HUES64 (cell line): ENCODE results near the gene DGKI.

Source experiments
- H3K27ac ChIP-seq: 2 replicates; pipeline ENCODE4 v1.7.0; 2013; ENCODE audit warnings: low read depth, low read length, inconsistent platforms
- H3K27me3 ChIP-seq: 2 replicates; pipeline ENCODE4 v1.6.1; 2013; ENCODE audit warnings: mild to moderate bottlenecking, low read length; ENCODE audit not compliant: insufficient read depth
- H3K36me3 ChIP-seq: 2 replicates; pipeline ENCODE4 v1.6.1; 2013; ENCODE audit warnings: mild to moderate bottlenecking, low read length; ENCODE audit not compliant: insufficient read depth
- H3K4me1 ChIP-seq: 2 replicates; pipeline ENCODE4 v1.6.1; 2013; ENCODE audit warnings: mild to moderate bottlenecking, low read length, moderate library complexity; ENCODE audit not compliant: insufficient read depth
- H3K4me3 ChIP-seq: 2 replicates; pipeline ENCODE4 v1.5.1; 2013; ENCODE audit warnings: mild to moderate bottlenecking, low read length, moderate library complexity
- H3K9ac ChIP-seq: 2 replicates; pipeline ENCODE4 v1.6.1; 2013; ENCODE audit warnings: mild to moderate bottlenecking, low read depth, low read length
- H3K9me3 ChIP-seq: 2 replicates; pipeline ENCODE4 v1.6.1; 2013; ENCODE audit warnings: low read depth, low read length; ENCODE audit not compliant: insufficient read depth
- WGBS: fragments of 150-250, 120-280 bp; methylation state at CpG from one replicate; pipeline ENCODE4 v1.1.7; 2013; ENCODE audit warnings: missing lambda C conversion rate; 5-methylcytosine and 5-hydroxymethylcytosine counted together

The DGKI gene

GRCh38 chr7:137810248-137810647 lies 36.5 kb downstream of the DGKI start:
- 100% methylated on average over 1 of the region's 2 CpGs for WGBS
- no peak overlapping the region for H3K27ac ChIP-seq
- peaks cover 8% of the 10 kb centered on the region; the same call in 1 of the 2 replicates for H3K4me1 ChIP-seq
- H3K36me3 ChIP-seq: no peaks in the 10 kb centered on the region
- no peak overlapping the region for H3K9ac ChIP-seq
- no peak overlapping the region for H3K4me3 ChIP-seq
- no peaks in the 10 kb centered on the region for H3K27me3 ChIP-seq
- H3K9me3 ChIP-seq: no peaks in the 10 kb centered on the region

- no peak overlapping the region for H3K9ac ChIP-seq
- H3K27me3 ChIP-seq: no peaks in the 10 kb centered on the region
- H3K4me1 ChIP-seq: peaks cover 19% of the 10 kb centered on the region
- no peaks in the 10 kb centered on the region for H3K36me3 ChIP-seq
- no peak overlapping the region for H3K4me3 ChIP-seq
- no peak overlapping the region for H3K27ac ChIP-seq
- H3K9me3 ChIP-seq: no peaks in the 10 kb centered on the region
- 100% methylated on average over 1 of the region's 2 CpGs for WGBS
Observed at GRCh38 chr7:137804836-137805235, 41.9 kb downstream of the DGKI start.

GRCh38 chr7:137801491-137801890 lies 45.3 kb downstream of the DGKI start:
- H3K36me3 ChIP-seq: no peaks in the 10 kb centered on the region
- H3K9ac ChIP-seq: no peak overlapping the region
- H3K4me3 ChIP-seq: no peak overlapping the region
- H3K27me3 ChIP-seq: no peaks in the 10 kb centered on the region
- no peaks in the 10 kb centered on the region for H3K9me3 ChIP-seq
- no peak overlapping the region for H3K27ac ChIP-seq
- peaks cover 19% of the 10 kb centered on the region for H3K4me1 ChIP-seq
- 89% methylated on average over 1 of the region's 1 CpG for WGBS

GRCh38 chr7:137801003-137801402 lies 45.8 kb downstream of the DGKI start:
- H3K9ac ChIP-seq: no peak overlapping the region
- 82% methylated on average over 1 of the region's 1 CpG for WGBS

GRCh38 chr7:137798073-137798763 lies 48.6 kb downstream of the DGKI start:
- H3K9ac ChIP-seq: no peak overlapping the region
- peaks cover 11% of the 10 kb centered on the region for H3K9me3 ChIP-seq
- H3K36me3 ChIP-seq: no peaks in the 10 kb centered on the region
- no peak overlapping the region for H3K27ac ChIP-seq
- 100% methylated on average over 4 of the region's 4 CpGs for WGBS
- no peaks in the 10 kb centered on the region for H3K27me3 ChIP-seq
- H3K4me1 ChIP-seq: peaks cover 6% of the 10 kb centered on the region
- no peak overlapping the region for H3K4me3 ChIP-seq

More at GRCh38 chr7:137801003-137801402, 45.8 kb downstream of the DGKI start:
- no peak overlapping the region for H3K27ac ChIP-seq
- no peak overlapping the region for H3K4me3 ChIP-seq
- peaks cover 1% of the 10 kb centered on the region; the same call in 1 of the 2 replicates for H3K9me3 ChIP-seq
- H3K4me1 ChIP-seq: peaks cover 18% of the 10 kb centered on the region
- H3K27me3 ChIP-seq: no peaks in the 10 kb centered on the region
- no peaks in the 10 kb centered on the region for H3K36me3 ChIP-seq

- 0 out of 2 replicates have a peak, but pooled peaks cover 4% of the 10 kb centered on the region for H3K4me1 ChIP-seq
- H3K36me3 ChIP-seq: no peaks in the 10 kb centered on the region
- H3K4me3 ChIP-seq: no peak overlapping the region
- no peak overlapping the region for H3K27ac ChIP-seq
- H3K9ac ChIP-seq: no peak overlapping the region
- WGBS: 91% methylated on average over 4 of the region's 4 CpGs
- H3K9me3 ChIP-seq: peaks cover 11% of the 10 kb centered on the region
- H3K27me3 ChIP-seq: no peaks in the 10 kb centered on the region
Observed at GRCh38 chr7:137795211-137795610, 51.6 kb downstream of the DGKI start.

- no peak overlapping the region for H3K27ac ChIP-seq
- 0 out of 2 replicates have a peak, but pooled peaks cover 4% of the 10 kb centered on the region for H3K4me1 ChIP-seq
- WGBS: 85% methylated on average over 2 of the region's 2 CpGs
- no peak overlapping the region for H3K9ac ChIP-seq
- no peaks in the 10 kb centered on the region for H3K36me3 ChIP-seq
- no peak overlapping the region for H3K4me3 ChIP-seq
- H3K9me3 ChIP-seq: peaks cover 11% of the 10 kb centered on the region
- H3K27me3 ChIP-seq: no peaks in the 10 kb centered on the region
Observed at GRCh38 chr7:137791930-137792329, 54.8 kb downstream of the DGKI start.

GRCh38 chr7:137790828-137791227 lies 55.9 kb downstream of the DGKI start:
- Histone ChIP-seq H3K27me3 (no peaks in the 10 kb centered on the region), H3K9me3 (peaks cover 8% of the 10 kb centered on the region), H3K27ac (no peak overlapping the region), H3K36me3 (no peaks in the 10 kb centered on the region), H3K4me3 (no peak overlapping the region), H3K4me1 (0 out of 2 replicates have a peak, but pooled peaks cover 4% of the 10 kb centered on the region), H3K9ac (no peak overlapping the region)

- Histone ChIP-seq H3K9ac (no peak overlapping the region), H3K9me3 (no peaks in the 10 kb centered on the region), H3K4me3 (no peak overlapping the region), H3K27me3 (no peaks in the 10 kb centered on the region), H3K27ac (no peak overlapping the region), H3K4me1 (0 out of 2 replicates have a peak, but pooled peaks cover 4% of the 10 kb centered on the region), H3K36me3 (no peaks in the 10 kb centered on the region)
- WGBS: 96% methylated on average over 2 of the region's 4 CpGs
Observed at GRCh38 chr7:137789215-137789882, 57.4 kb downstream of the DGKI start.

GRCh38 chr7:137787301-137787976 lies 59.3 kb downstream of the DGKI start:
- Histone ChIP-seq H3K9ac (no peak overlapping the region), H3K27me3 (no peaks in the 10 kb centered on the region), H3K4me3 (no peak overlapping the region), H3K4me1 (0 out of 2 replicates have a peak, but pooled peaks cover 4% of the 10 kb centered on the region), H3K27ac (no peak overlapping the region), H3K9me3 (no peaks in the 10 kb centered on the region; the same call in 1 of the 2 replicates), H3K36me3 (no peaks in the 10 kb centered on the region)
- WGBS: 93% methylated on average over 1 of the region's 3 CpGs

- H3K9me3 ChIP-seq: no peaks in the 10 kb centered on the region
- no peaks in the 10 kb centered on the region for H3K36me3 ChIP-seq
- peaks cover 8% of the 10 kb centered on the region for H3K4me1 ChIP-seq
- no peak overlapping the region for H3K27ac ChIP-seq
- no peak overlapping the region for H3K9ac ChIP-seq
- no peak overlapping the region for H3K4me3 ChIP-seq
- H3K27me3 ChIP-seq: no peaks in the 10 kb centered on the region
Observed at GRCh38 chr7:137778511-137778910, 68.3 kb downstream of the DGKI start.
